OCI-LY1 (cell line): ENCODE measurements around the gene HS1BP3.

Experiments
- H2AFZ ChIP-seq: fragments of 200-600 bp; sonication (generic), shearing (Covaris generic); 2 replicates; pipeline ENCODE4 v1.6.0; 2014; ENCODE audit warnings: antibody characterized with exemption, mild to moderate bottlenecking, low read length
- H3F3A ChIP-seq: fragments of 200-600 bp; sonication (generic), shearing (Covaris generic); 2 replicates; pipeline ENCODE4 v1.6.0; 2014; ENCODE audit warnings: mild to moderate bottlenecking, antibody characterized with exemption, low read length, moderate library complexity; ENCODE audit not compliant: insufficient read depth
- H3K27ac ChIP-seq: fragments of 200-600 bp; sonication (generic); 2 replicates; pipeline ENCODE4 v1.5.1; 2014; ENCODE audit warnings: low read length, mixed run types, mild to moderate bottlenecking, low read depth; ENCODE audit not compliant: poor library complexity, severe bottlenecking
- H3K27me3 ChIP-seq: fragments of 200-600 bp; sonication (generic); 2 replicates; pipeline ENCODE4 v1.6.0; 2014; ENCODE audit warnings: antibody characterized with exemption, mild to moderate bottlenecking, low read length, moderate library complexity; ENCODE audit not compliant: insufficient read depth
- H3K36me3 ChIP-seq: fragments of 200-600 bp; sonication (generic); 2 replicates; pipeline ENCODE4 v1.6.1; 2014; ENCODE audit warnings: mild to moderate bottlenecking, antibody characterized with exemption, low read length, moderate library complexity, mixed read lengths; ENCODE audit not compliant: insufficient read depth
- H3K4me1 ChIP-seq: fragments of 200-600 bp; sonication (generic); 2 replicates; pipeline ENCODE4 v1.5.1; 2014; ENCODE audit warnings: mild to moderate bottlenecking, low read length, moderate library complexity; ENCODE audit not compliant: insufficient read depth, severe bottlenecking
- H3K4me2 ChIP-seq: fragments of 200-600 bp; sonication (generic), shearing (Covaris generic); 2 replicates; pipeline ENCODE4 v1.6.1; 2014; ENCODE audit warnings: low read length
- H3K4me3 ChIP-seq: fragments of 200-600 bp; sonication (generic); 2 replicates; pipeline ENCODE4 v1.5.1; 2014; ENCODE audit warnings: low read length, low read depth, mild to moderate bottlenecking, mixed read lengths; ENCODE audit not compliant: poor library complexity, severe bottlenecking
- H3K79me2 ChIP-seq: fragments of 200-600 bp; shearing (Covaris generic); 2 replicates; pipeline ENCODE4 v1.6.1; 2016; ENCODE audit warnings: mixed run types, low read length, mixed read lengths; ENCODE audit not compliant: insufficient read depth
- H3K9ac ChIP-seq: fragments of 200-600 bp; sonication (generic), shearing (Covaris generic); 2 replicates; pipeline ENCODE4 v1.6.1; 2014; ENCODE audit warnings: mild to moderate bottlenecking, low read length, mixed read lengths
- H3K9me2 ChIP-seq: fragments of 200-600 bp; sonication (generic), shearing (Covaris generic); 2 replicates; pipeline ENCODE4 v1.6.1; 2014; ENCODE audit warnings: low read depth, mild to moderate bottlenecking, low read length, mixed read lengths
- H3K9me3 ChIP-seq: fragments of 200-600 bp; shearing (Covaris generic); 2 replicates; pipeline ENCODE4 v1.6.1; 2014; ENCODE audit warnings: low read length, mixed read lengths
- H4K20me1 ChIP-seq: fragments of 200-600 bp; sonication (generic), shearing (Covaris generic); 2 replicates; pipeline ENCODE4 v1.6.0; 2016; ENCODE audit warnings: mild to moderate bottlenecking, low read length; ENCODE audit not compliant: insufficient read depth
- CTCF ChIP-seq: fragments of 200-600 bp; sonication (generic), shearing (Covaris generic); IDR thresholded peaks from 2 replicates; pipeline ENCODE4 v1.5.1; 2017; ENCODE audit warnings: mild to moderate bottlenecking, antibody characterized with exemption, low read length, moderate library complexity, mixed read lengths
- EZH2 ChIP-seq: fragments of 200-600 bp; sonication (generic), shearing (Covaris generic); IDR thresholded peaks from 2 replicates; pipeline ENCODE4 v1.8.0; 2017; ENCODE audit warnings: borderline replicate concordance, mixed run types, mild to moderate bottlenecking, antibody characterized with exemption, low read length, moderate library complexity, mixed read lengths

The HS1BP3 gene

GRCh38 chr2:20622731-20623130, 28.2 kb downstream of the HS1BP3 start:
- no peak overlapping the region for H3K4me2 ChIP-seq
- H3K4me3 ChIP-seq = no peak overlapping the region
- H3F3A ChIP-seq = no peaks in the 10 kb centered on the region
- H4K20me1 ChIP-seq = no peaks in the 10 kb centered on the region
- H3K9me3 ChIP-seq = no peaks in the 10 kb centered on the region
- no peak overlapping the region for H3K9ac ChIP-seq
- no peak for TF ChIP-seq CTCF
- no peak for TF ChIP-seq EZH2
- H3K4me1 ChIP-seq = no peaks in the 10 kb centered on the region
- H2AFZ ChIP-seq = no peak overlapping the region
- H3K36me3 ChIP-seq = no peaks in the 10 kb centered on the region
- H3K79me2 ChIP-seq = no peaks in the 10 kb centered on the region
- H3K27me3 ChIP-seq = no peaks in the 10 kb centered on the region
- H3K27ac ChIP-seq = no peak overlapping the region
- no peaks in the 10 kb centered on the region for H3K9me2 ChIP-seq

DNA sequence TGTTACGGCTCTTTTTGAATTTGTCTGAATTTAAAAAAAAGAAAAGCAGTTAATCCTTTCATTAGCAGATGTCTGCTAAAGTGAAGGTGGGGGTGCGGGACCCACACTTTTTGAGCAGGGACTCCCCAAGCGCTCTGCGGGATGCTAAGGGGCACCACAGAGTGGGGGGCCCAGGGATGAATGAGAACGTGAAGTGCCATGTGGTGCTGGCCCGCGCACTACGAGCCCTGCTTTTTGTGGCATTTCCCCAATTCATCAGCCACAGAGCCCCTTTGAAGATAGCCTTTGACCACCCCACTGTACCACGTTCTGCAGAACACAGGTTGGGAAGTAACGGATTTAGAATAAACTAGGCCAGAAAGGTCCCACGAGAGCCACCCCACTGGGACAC, 28.6 kb downstream of the HS1BP3 start:
- Histone ChIP-seq H3K4me1 (no peaks in the 10 kb centered on the region), H3K79me2 (no peaks in the 10 kb centered on the region), H3K4me2 (no peak overlapping the region), H3K36me3 (no peaks in the 10 kb centered on the region), H3K9ac (no peak overlapping the region), H2AFZ (no peak overlapping the region), H3K27me3 (no peaks in the 10 kb centered on the region), H3K9me3 (no peaks in the 10 kb centered on the region), H3K27ac (no peak overlapping the region), H3K9me2 (no peaks in the 10 kb centered on the region), H3K4me3 (no peak overlapping the region), H4K20me1 (no peaks in the 10 kb centered on the region), H3F3A (no peaks in the 10 kb centered on the region)
- no peak for TF ChIP-seq CTCF
- TF ChIP-seq EZH2 = no peak

DNA sequence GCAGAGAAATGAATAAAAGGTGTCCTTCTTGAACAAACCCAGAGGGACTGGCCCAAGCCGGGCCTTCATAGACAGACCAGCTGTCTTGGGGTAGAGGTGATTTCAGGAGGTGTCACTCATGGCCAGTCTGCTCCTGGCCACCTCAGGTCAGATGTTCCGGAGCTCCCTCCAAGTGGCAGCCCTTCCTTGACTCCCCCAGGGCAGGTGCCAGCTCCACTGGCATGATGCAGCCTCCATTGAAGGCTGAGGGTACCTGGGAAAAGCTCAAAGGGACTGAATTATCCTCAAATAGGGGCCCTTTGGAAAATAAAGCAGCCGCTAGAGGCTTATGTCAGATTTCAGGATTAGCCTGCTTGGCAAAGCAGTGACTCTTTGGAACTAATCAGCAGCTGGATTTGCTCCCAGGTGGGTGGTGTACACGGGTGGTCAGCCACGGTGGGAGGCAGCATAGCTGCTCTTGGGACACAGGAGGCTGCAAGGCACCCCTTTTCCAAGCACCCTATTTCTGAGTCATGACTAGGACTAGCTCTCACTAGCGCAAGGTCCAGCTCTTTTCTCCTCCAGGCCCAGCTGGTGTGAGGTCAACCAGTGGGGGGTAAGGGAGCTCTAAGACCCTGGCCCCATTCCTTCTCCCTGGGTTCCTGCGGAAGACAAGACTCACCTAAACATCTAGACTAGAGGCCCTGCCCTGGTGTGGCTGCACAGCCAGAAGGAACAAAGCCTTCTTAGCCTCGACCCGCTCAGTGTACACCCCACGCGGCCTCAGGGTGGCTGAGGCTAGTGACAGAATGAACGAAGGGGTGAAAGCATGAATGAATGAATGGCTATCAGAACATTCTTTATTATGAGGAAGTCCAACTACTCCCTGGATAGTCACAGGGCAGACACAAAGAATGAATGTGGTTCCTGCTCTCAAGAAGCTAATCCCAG, 29.3 kb downstream of the HS1BP3 start:
- H3K27ac ChIP-seq = no peak overlapping the region

More for the DNA sequence above, 29.3 kb downstream of the HS1BP3 start:
- Histone ChIP-seq H3K79me2 (no peaks in the 10 kb centered on the region), H3K9me2 (no peaks in the 10 kb centered on the region), H3K36me3 (no peaks in the 10 kb centered on the region), H3K9ac (no peak overlapping the region), H4K20me1 (no peaks in the 10 kb centered on the region), H2AFZ (no peak overlapping the region), H3K4me3 (no peak overlapping the region), H3K4me2 (no peak overlapping the region), H3K4me1 (no peaks in the 10 kb centered on the region), H3K27me3 (no peaks in the 10 kb centered on the region), H3F3A (no peaks in the 10 kb centered on the region), H3K9me3 (no peaks in the 10 kb centered on the region)
- TF ChIP-seq CTCF (no peak), EZH2 (no peak)
